ENCODE results near the gene RPL10. TPM values are rescaled to one million over a fixed set of nuclear protein-coding genes. Genes with fewer than 3 reads are reported as not detected.

Gene RPL10
- total RNA-seq, 1 experiment from 2014 or later: 4,201 TPM

- peak overlapping the region; percentile 79 for H3K4me3 ChIP-seq
- peaks cover 40% of the 10 kb centered on the region for H3K4me1 ChIP-seq (replicated peaks)
- no peak for DNase-seq (ENCODE audit: low read depth in 1 of 2, low spot score in 2 of 2)
- H3K27me3 ChIP-seq (replicated peaks): no peaks in the 10 kb centered on the region
- peak overlapping the region; percentile 98 for H3K27ac ChIP-seq
- no peaks in the 10 kb centered on the region for H3K9me3 ChIP-seq (replicated peaks)
- peaks cover 79% of the 10 kb centered on the region for H3K36me3 ChIP-seq
These were observed 30.5 kb upstream of the RPL10 start for GRCh38 chrX:154367474-154368308.

DNA sequence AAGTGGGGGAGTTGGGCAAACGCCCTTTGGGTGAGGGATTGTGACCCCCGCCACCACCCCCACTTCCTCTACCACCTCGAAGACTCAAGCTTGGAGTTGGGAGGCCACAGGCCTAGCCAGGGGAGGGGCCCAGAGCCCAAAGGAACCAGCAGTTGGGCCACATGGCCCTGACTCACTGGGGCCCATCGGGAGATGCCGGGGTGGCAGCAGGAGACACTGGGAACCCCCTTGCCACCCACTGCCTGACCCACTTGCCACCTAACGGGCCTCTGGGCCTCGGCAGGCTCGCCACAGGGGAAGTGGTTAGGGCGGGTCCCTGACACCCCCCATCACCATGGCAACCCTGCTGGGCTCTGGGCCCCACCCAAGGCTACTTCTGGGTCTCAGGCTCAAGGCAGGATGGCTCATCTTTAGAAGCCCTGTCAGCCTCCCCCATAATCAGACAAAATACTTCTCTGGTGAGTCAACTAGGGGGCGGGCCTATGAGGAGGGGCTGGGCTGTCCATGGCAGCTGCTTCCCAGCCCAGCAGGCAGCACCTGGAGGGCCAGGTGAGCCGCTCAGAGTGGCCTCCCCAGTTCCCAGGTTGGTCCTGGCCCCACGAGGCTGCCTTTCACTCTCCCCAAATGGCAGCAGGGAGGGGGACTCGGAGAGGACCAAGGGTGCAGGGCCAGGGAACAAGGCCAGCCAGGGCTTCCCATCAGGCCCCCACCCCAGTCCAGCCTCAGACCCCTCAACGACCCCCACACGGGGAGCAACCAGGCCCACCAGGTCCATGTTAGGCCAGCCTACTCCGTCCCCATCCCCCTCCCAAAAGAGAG is 29.3 kb upstream of the RPL10 start:
- Histone ChIP-seq H3K4me3 (peak overlapping the region; percentile 79), H3K27ac (peak overlapping the region; percentile 98), H3K36me3 (peaks cover 68% of the 10 kb centered on the region), H3K4me1 (replicated peaks) (peaks cover 52% of the 10 kb centered on the region), H3K9me3 (replicated peaks) (no peaks in the 10 kb centered on the region), H3K27me3 (replicated peaks) (no peaks in the 10 kb centered on the region)
- DNase-seq (ENCODE audit: low read depth in 1 of 2, low spot score in 2 of 2): peak; percentile 97 to 98

GRCh38 chrX:154369449-154370299 is 28.5 kb upstream of the RPL10 start:
- Histone ChIP-seq H3K4me3 (peak overlapping the region; percentile 79), H3K27me3 (replicated peaks) (no peaks in the 10 kb centered on the region), H3K36me3 (peaks cover 59% of the 10 kb centered on the region), H3K27ac (peak overlapping the region; percentile 98), H3K4me1 (replicated peaks) (peaks cover 57% of the 10 kb centered on the region), H3K9me3 (replicated peaks) (no peaks in the 10 kb centered on the region)
- peak; percentile 91 to 95 for DNase-seq (ENCODE audit: low read depth in 1 of 2, low spot score in 2 of 2)

DNA sequence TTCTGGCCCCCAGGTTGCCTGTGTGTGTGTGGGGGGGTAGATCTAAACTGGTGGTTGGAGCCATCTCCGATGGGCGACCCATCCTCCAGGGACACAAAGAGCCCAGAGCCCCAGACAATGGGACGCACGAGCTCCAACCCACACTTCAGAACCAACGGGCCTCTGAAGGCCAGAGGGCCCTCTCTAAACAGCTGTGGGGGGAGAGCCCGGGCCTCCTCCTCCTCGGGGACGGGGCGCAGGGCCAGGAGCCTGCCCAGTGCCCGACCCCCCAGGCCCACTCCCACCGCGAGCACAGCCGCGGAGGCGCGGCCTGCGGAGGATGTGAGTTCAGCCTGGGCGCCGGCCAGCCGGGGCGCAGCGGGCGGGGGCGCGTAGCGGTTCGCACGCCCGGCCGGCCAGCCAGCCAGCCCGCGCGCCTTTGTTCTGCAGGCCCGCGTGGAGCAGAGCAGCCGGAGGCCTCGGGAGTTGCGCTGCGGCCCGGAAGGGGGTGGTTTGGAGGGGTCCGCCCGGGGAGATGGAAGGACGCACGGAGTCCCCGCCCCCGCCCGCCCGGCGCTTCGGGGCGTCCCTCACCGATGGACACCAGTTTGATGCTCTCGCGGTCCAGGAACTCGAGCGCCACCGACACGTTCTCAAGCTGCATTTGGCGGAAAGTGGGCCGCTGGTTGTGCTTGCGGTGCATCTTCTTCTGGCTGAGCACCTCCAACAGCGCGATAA is 27.7 kb upstream of the RPL10 start:
- H3K27ac ChIP-seq: peak overlapping the region; percentile 84
- H3K36me3 ChIP-seq: peaks cover 51% of the 10 kb centered on the region
- H3K9me3 ChIP-seq (replicated peaks): no peaks in the 10 kb centered on the region
- DNase-seq (ENCODE audit: low read depth in 1 of 2, low spot score in 2 of 2): no peak
- H3K4me3 ChIP-seq: peak overlapping the region; percentile 79
- H3K4me1 ChIP-seq (replicated peaks): peaks cover 60% of the 10 kb centered on the region
- no peaks in the 10 kb centered on the region for H3K27me3 ChIP-seq (replicated peaks)

- peaks cover 44% of the 10 kb centered on the region for H3K36me3 ChIP-seq
- no peaks in the 10 kb centered on the region for H3K27me3 ChIP-seq (replicated peaks)
- peak overlapping the region; percentile 79 for H3K4me3 ChIP-seq
- H3K4me1 ChIP-seq (replicated peaks): peaks cover 59% of the 10 kb centered on the region
- H3K27ac ChIP-seq: peak overlapping the region; percentile 84
- peak; percentile 88 to 95 for DNase-seq (ENCODE audit: low read depth in 1 of 2, low spot score in 2 of 2)
- no peaks in the 10 kb centered on the region for H3K9me3 ChIP-seq (replicated peaks)
These were observed 27.0 kb upstream of the RPL10 start for GRCh38 chrX:154371017-154371788.

DNA sequence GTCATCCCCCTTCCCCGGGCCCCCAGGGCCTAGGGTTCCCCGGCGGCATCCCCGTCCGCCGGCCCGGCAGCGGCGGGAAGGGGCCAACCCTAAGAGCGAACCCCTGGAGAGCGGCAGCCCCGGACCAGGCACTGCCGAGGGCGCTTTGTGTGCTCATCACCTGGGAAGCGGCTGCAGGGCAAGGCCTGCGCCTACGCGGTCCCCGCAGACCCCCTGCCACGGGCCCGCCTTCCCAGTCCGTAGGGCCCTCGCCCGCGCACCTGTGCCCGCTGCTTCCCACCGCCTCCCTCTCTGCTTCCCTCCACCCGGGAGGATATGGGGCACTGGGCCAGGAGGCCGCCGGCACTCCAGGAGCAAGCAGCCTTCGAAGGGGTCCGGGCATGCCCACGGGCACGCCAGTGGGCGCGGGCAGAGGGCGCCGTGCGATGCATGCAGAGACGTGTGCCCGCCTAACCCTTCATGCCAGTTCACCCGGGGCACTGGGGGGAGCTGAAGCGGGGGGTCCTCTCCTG is 26.3 kb upstream of the RPL10 start:
- peaks cover 54% of the 10 kb centered on the region for H3K4me1 ChIP-seq (replicated peaks)

DNA sequence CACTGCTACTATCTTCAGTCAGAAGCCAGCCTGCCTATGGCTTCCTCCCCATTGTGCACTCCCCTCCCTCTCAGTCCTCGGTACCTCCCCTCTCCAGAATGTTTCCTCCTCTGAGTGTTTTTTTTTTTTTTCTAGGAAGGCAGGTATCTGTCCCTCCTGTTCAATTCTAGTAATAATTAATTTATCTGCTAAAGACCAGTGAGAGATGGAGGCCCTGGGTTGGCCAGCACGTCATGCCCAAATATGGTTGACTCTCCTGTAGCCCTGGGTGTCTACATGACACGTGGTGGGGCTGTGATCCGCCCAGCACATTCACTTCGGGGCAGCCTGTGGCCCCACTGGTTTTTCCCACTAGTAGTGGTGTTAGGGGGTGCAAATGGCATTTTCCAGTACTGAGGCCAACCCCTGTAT is 25.6 kb upstream of the RPL10 start:
- peak in 1 of 2 experiments; percentile 23 for DNase-seq (ENCODE audit: low read depth in 1 of 2, low spot score in 2 of 2)
- H3K9me3 ChIP-seq (replicated peaks): no peaks in the 10 kb centered on the region
- peaks cover 48% of the 10 kb centered on the region for H3K4me1 ChIP-seq (replicated peaks)
- no peak overlapping the region; the same call in 1 of the 2 replicates for H3K4me3 ChIP-seq
- H3K36me3 ChIP-seq: peaks cover 30% of the 10 kb centered on the region
- no peaks in the 10 kb centered on the region for H3K27me3 ChIP-seq (replicated peaks)
- H3K27ac ChIP-seq: no peak overlapping the region

More for the DNA sequence above, 26.3 kb upstream of the RPL10 start:
- Histone ChIP-seq H3K9me3 (replicated peaks) (no peaks in the 10 kb centered on the region), H3K36me3 (peaks cover 38% of the 10 kb centered on the region), H3K4me3 (peak overlapping the region; percentile 79), H3K27ac (peak overlapping the region; percentile 43; the same call in 1 of the 2 replicates), H3K27me3 (replicated peaks) (no peaks in the 10 kb centered on the region)
- DNase-seq (ENCODE audit: low read depth in 1 of 2, low spot score in 2 of 2): peak in 1 of 2 experiments; percentile 23

GRCh38 chrX:154373340-154374306 is 24.6 kb upstream of the RPL10 start:
- Histone ChIP-seq H3K9me3 (replicated peaks) (no peaks in the 10 kb centered on the region), H3K36me3 (peaks cover 20% of the 10 kb centered on the region), H3K27ac (no peak overlapping the region), H3K27me3 (replicated peaks) (no peaks in the 10 kb centered on the region), H3K4me1 (replicated peaks) (peaks cover 46% of the 10 kb centered on the region), H3K4me3 (peak overlapping the region; percentile 50)
- peak; percentile 73 to 83 for DNase-seq (ENCODE audit: low read depth in 1 of 2, low spot score in 2 of 2)

DNA sequence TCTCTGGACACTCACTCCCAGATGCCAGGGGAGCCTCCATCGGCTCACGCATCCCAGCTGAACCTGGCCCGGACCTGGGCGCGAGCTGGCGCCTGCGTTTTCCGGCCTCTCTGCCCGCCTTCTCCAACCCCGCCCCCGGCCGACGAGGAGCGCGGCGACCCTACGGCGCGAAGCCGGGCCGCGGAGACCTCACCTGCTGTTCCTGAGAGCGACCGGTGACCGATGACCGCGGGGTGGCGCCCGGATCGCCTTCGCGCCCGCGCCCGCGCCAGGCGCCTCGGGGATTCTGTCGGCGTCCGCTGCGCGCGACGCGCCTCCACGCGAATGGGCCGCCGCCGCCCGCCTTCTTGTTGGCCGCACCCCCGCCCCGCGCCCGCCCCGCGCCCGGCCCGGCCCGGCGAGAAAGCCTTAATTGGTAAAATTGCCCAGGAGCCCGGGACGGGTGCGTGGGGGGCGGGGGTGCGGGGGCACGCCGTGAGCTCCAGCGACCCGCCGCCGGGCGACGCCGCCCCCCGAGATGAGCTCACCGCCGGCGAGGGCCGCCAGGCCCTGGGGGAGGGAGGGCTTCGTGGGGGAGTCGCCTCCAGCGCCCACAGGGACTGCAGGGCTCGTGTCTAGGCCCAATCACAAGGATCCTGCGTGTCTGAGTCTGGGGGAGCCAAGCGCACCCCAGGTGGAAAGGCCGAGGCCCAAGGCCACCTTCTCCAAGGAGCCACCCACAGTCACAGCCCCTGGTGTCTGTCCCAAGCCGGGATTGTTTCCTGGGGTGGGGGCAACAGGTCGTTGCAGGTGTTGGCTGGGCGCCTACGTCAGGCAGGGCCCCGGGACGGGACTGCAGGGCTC is 23.6 kb upstream of the RPL10 start, which contains the start of gene FLNA:
FLNA (minus strand) TSS at position 322 of the 843 bp plus-strand sequence. CDS start 3,389 bp downstream, outside the sequence.
- peak within 1 kb of the TSS; percentile 50 for H3K4me3 ChIP-seq
- H3K27ac ChIP-seq: no peak within 1 kb of the TSS
- no peaks in the 10 kb centered on the region for H3K27me3 ChIP-seq (replicated peaks)
- no peaks in the 10 kb centered on the region for H3K9me3 ChIP-seq (replicated peaks)
- DNase-seq (ENCODE audit: low read depth in 1 of 2, low spot score in 2 of 2): peak in 1 of 2 experiments; percentile 43
- peaks cover 18% of the 10 kb centered on the region for H3K36me3 ChIP-seq
- peaks cover 43% of the 10 kb centered on the region for H3K4me1 ChIP-seq (replicated peaks)

DNA sequence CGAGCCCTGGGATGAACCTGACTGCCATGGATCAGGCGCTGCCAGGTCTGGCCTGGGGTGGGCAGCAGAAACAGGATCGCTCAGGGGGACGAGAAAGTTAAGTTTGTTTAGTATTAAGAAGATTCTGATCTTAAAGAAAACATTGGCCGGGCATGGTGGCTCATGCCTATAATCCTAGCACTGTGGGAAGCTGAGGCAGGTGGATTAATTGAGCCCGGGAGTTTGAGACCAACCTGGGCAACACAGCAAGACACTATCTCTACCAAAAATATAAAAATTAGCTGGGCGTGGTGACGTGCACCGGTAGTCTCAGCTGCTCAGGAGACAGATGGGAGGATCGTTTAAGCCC is 23.0 kb upstream of the RPL10 start:
- Histone ChIP-seq H3K4me3 (peak overlapping the region; percentile 50; the same call in 1 of the 2 replicates), H3K9me3 (replicated peaks) (no peaks in the 10 kb centered on the region), H3K27ac (no peak overlapping the region), H3K4me1 (replicated peaks) (peaks cover 46% of the 10 kb centered on the region), H3K27me3 (replicated peaks) (no peaks in the 10 kb centered on the region), H3K36me3 (peaks cover 18% of the 10 kb centered on the region)
- no peak for DNase-seq (ENCODE audit: low read depth in 1 of 2, low spot score in 2 of 2)
